WTC11 (cell line): ENCODE results near the gene TMC5. TPM values are rescaled to one million over a fixed set of nuclear protein-coding genes. Genes with fewer than 3 reads are reported as not detected.

Source experiments
- ATAC-seq: fragments of 200-7000 bp; cut with Tn5 transposase; 2 replicates; pipeline ENCODE4 v1.10.0; 2021; ENCODE audit warnings: mild to moderate bottlenecking, moderate library complexity
- CTCF ChIA-PET: fragments of 300-600 bp; sonication (Branson Sonifier 250); formaldehyde crosslinking; loops from one replicate; lab custom pipeline; 2021; ENCODE audit warnings: antibody characterized with exemption; lab: Charles Lee
- POLR2A ChIA-PET: fragments of 350-600 bp; sonication (Branson Sonifier 250); formaldehyde crosslinking; loops from one replicate; lab custom pipeline; 2021; ENCODE audit warnings: antibody characterized with exemption; lab: Charles Lee
- DNase-seq: peaks from one replicate; pipeline ENCODE4 v3.0.0; 2021; ENCODE audit warnings: low spot score
- H3K27ac Mint-ChIP-seq: 2 replicates; pipeline ENCODE4 v1.8.0; 2021; ENCODE audit warnings: mixed read lengths
- H3K27me3 Mint-ChIP-seq: 2 replicates; pipeline ENCODE4 v1.8.0; 2021; ENCODE audit warnings: low read depth, mild to moderate bottlenecking, moderate library complexity, mixed read lengths
- H3K36me3 Mint-ChIP-seq: 2 replicates; pipeline ENCODE4 v1.8.0; 2021; ENCODE audit warnings: mixed read lengths
- H3K4me1 Mint-ChIP-seq: 2 replicates; pipeline ENCODE4 v1.8.0; 2022; ENCODE audit warnings: mixed read lengths
- H3K4me3 Mint-ChIP-seq: 2 replicates; pipeline ENCODE4 v1.8.0; 2021; ENCODE audit warnings: mild to moderate bottlenecking, moderate library complexity, mixed read lengths
- H3K9me3 Mint-ChIP-seq: 2 replicates; pipeline ENCODE4 v1.8.0; 2021; ENCODE audit warnings: mixed read lengths
- CREB1 ChIP-seq: sonication (generic); formaldehyde crosslinking; IDR thresholded peaks from 2 replicates; pipeline ENCODE4 v1.8.0; 2023; ENCODE audit warnings: mild to moderate bottlenecking, missing genetic modification reagents
- ETV6 ChIP-seq: sonication (generic); formaldehyde crosslinking; IDR thresholded peaks from 2 replicates; pipeline ENCODE4 v1.8.1; 2022; ENCODE audit warnings: mild to moderate bottlenecking, missing genetic modification reagents
- GTF2I ChIP-seq: fragments of 250-450 bp; sonication (Bioruptor Pico); conservative IDR thresholded peaks from 2 replicates; pipeline ENCODE4 v1.4.0; 2021; ENCODE audit warnings: mild to moderate bottlenecking
- NR3C1 ChIP-seq: sonication (generic); formaldehyde crosslinking; conservative IDR thresholded peaks from 2 replicates; pipeline ENCODE4 v1.8.1; 2023; ENCODE audit warnings: low read depth, mild to moderate bottlenecking, missing genetic modification reagents
- RORB ChIP-seq: fragments of 250-450 bp; sonication (Bioruptor Pico); IDR thresholded peaks from 2 replicates; pipeline ENCODE4 v1.9.0; 2021; ENCODE audit warnings: mild to moderate bottlenecking
- SP1 ChIP-seq: sonication (generic); formaldehyde crosslinking; conservative IDR thresholded peaks from 2 replicates; pipeline ENCODE4 v1.8.1; 2022; ENCODE audit warnings: missing genetic modification reagents
- ZNF396 ChIP-seq: fragments of 250-450 bp; sonication (Bioruptor Pico); IDR thresholded peaks from 2 replicates; pipeline ENCODE4 v1.8.0; 2021; ENCODE audit warnings: mild to moderate bottlenecking, moderate library complexity, borderline replicate concordance
- total RNA-seq: library from RNA; stranded (reverse); gene quantifications from 3 replicates; pipeline ENCODE4 v1.2.3, GENCODE V29; 2021
- TF ChIP-seq, protein P1 (sequence below): sonication (generic); formaldehyde crosslinking; IDR thresholded peaks from 2 replicates; pipeline ENCODE4 v1.8.0; 2023; ENCODE audit warnings: missing genetic modification reagents, mild to moderate bottlenecking, borderline replicate concordance
- TF ChIP-seq, protein P2 (sequence below): fragments of 250-450 bp; sonication (Bioruptor Pico); IDR thresholded peaks from 2 replicates; pipeline ENCODE4 v1.9.0; 2021; ENCODE audit warnings: mild to moderate bottlenecking, borderline replicate concordance
- TF ChIP-seq, protein P3 (sequence below): sonication (generic); formaldehyde crosslinking; IDR thresholded peaks from 2 replicates; pipeline ENCODE4 v1.8.0; 2022; ENCODE audit warnings: mild to moderate bottlenecking, missing genetic modification reagents
- TF ChIP-seq, protein P4 (sequence below): sonication (generic); formaldehyde crosslinking; IDR thresholded peaks from 2 replicates; pipeline ENCODE4 v1.8.1; 2022; ENCODE audit warnings: missing genetic modification reagents, borderline replicate concordance
- TF ChIP-seq, protein P5 (sequence below): sonication (generic); formaldehyde crosslinking; IDR thresholded peaks from 2 replicates; pipeline ENCODE4 v1.8.1; 2023; ENCODE audit warnings: mild to moderate bottlenecking, missing genetic modification reagents, borderline replicate concordance
- TF ChIP-seq, protein P6 (sequence below): sonication (generic); formaldehyde crosslinking; IDR thresholded peaks from 2 replicates; pipeline ENCODE4 v1.8.0; 2022; ENCODE audit warnings: mild to moderate bottlenecking, missing genetic modification reagents
- TF ChIP-seq, protein P7 (sequence below): sonication (generic); formaldehyde crosslinking; IDR thresholded peaks from 2 replicates; pipeline ENCODE4 v1.8.0; 2022; ENCODE audit warnings: mild to moderate bottlenecking, missing genetic modification reagents

TMC5 gene
- total RNA-seq, 1 experiment from 2014 or later, result 3.1 TPM

DNA sequence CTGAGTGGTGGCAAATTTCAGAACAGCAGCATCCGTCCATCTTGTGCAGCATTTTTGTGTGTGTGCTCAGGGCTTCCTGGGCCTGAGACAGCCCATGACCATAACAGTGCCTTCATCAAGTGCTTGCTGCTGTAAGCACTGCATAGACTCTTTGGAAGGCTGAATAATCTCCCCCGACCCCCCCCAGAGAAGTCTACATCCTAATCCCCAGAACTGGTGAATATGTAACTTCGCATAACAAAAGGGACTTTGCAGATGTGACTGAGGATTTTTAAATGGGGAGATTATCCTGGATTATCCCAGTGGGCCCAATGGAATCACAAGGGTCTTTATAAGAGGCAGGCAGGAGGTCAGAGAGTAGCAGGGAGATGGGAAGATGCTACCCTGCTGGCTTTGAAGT lies 50.6 kb downstream of the TMC5 start:
- CTCF ChIA-PET, result interaction anchor here (1.5 kb wide), 1 partner anchor 21 kb away, joined by 5 read pairs; no protein-coding TSS in a partner anchor
- POLR2A ChIA-PET, result no interaction called here
- H3K4me1 Mint-ChIP-seq, result no peaks in the 10 kb centered on the region
- ATAC-seq (no peak), DNase-seq (no peak)
- peaks cover 18% of the 10 kb centered on the region for H3K36me3 Mint-ChIP-seq
- H3K9me3 Mint-ChIP-seq, result peaks cover 11% of the 10 kb centered on the region
- no peaks in the 10 kb centered on the region for H3K27me3 Mint-ChIP-seq
- no peak overlapping the region for H3K4me3 Mint-ChIP-seq
- TF ChIP-seq CREB1 (CRISPR knock-in tag) (no peak), ZNF396 (CRISPR knock-in tag) (no peak), GTF2I (CRISPR knock-in tag) (peak; percentile 63; the same call in 1 of the 2 replicates), RORB (CRISPR knock-in tag) (no peak)
- TF ChIP-seq, protein P1, sequence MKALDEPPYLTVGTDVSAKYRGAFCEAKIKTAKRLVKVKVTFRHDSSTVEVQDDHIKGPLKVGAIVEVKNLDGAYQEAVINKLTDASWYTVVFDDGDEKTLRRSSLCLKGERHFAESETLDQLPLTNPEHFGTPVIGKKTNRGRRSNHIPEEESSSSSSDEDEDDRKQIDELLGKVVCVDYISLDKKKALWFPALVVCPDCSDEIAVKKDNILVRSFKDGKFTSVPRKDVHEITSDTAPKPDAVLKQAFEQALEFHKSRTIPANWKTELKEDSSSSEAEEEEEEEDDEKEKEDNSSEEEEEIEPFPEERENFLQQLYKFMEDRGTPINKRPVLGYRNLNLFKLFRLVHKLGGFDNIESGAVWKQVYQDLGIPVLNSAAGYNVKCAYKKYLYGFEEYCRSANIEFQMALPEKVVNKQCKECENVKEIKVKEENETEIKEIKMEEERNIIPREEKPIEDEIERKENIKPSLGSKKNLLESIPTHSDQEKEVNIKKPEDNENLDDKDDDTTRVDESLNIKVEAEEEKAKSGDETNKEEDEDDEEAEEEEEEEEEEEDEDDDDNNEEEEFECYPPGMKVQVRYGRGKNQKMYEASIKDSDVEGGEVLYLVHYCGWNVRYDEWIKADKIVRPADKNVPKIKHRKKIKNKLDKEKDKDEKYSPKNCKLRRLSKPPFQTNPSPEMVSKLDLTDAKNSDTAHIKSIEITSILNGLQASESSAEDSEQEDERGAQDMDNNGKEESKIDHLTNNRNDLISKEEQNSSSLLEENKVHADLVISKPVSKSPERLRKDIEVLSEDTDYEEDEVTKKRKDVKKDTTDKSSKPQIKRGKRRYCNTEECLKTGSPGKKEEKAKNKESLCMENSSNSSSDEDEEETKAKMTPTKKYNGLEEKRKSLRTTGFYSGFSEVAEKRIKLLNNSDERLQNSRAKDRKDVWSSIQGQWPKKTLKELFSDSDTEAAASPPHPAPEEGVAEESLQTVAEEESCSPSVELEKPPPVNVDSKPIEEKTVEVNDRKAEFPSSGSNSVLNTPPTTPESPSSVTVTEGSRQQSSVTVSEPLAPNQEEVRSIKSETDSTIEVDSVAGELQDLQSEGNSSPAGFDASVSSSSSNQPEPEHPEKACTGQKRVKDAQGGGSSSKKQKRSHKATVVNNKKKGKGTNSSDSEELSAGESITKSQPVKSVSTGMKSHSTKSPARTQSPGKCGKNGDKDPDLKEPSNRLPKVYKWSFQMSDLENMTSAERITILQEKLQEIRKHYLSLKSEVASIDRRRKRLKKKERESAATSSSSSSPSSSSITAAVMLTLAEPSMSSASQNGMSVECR (CRISPR knock-in tag), result no peak
- TF ChIP-seq, protein P2, sequence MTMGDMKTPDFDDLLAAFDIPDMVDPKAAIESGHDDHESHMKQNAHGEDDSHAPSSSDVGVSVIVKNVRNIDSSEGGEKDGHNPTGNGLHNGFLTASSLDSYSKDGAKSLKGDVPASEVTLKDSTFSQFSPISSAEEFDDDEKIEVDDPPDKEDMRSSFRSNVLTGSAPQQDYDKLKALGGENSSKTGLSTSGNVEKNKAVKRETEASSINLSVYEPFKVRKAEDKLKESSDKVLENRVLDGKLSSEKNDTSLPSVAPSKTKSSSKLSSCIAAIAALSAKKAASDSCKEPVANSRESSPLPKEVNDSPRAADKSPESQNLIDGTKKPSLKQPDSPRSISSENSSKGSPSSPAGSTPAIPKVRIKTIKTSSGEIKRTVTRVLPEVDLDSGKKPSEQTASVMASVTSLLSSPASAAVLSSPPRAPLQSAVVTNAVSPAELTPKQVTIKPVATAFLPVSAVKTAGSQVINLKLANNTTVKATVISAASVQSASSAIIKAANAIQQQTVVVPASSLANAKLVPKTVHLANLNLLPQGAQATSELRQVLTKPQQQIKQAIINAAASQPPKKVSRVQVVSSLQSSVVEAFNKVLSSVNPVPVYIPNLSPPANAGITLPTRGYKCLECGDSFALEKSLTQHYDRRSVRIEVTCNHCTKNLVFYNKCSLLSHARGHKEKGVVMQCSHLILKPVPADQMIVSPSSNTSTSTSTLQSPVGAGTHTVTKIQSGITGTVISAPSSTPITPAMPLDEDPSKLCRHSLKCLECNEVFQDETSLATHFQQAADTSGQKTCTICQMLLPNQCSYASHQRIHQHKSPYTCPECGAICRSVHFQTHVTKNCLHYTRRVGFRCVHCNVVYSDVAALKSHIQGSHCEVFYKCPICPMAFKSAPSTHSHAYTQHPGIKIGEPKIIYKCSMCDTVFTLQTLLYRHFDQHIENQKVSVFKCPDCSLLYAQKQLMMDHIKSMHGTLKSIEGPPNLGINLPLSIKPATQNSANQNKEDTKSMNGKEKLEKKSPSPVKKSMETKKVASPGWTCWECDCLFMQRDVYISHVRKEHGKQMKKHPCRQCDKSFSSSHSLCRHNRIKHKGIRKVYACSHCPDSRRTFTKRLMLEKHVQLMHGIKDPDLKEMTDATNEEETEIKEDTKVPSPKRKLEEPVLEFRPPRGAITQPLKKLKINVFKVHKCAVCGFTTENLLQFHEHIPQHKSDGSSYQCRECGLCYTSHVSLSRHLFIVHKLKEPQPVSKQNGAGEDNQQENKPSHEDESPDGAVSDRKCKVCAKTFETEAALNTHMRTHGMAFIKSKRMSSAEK, result no peak
- TF ChIP-seq, protein P3, sequence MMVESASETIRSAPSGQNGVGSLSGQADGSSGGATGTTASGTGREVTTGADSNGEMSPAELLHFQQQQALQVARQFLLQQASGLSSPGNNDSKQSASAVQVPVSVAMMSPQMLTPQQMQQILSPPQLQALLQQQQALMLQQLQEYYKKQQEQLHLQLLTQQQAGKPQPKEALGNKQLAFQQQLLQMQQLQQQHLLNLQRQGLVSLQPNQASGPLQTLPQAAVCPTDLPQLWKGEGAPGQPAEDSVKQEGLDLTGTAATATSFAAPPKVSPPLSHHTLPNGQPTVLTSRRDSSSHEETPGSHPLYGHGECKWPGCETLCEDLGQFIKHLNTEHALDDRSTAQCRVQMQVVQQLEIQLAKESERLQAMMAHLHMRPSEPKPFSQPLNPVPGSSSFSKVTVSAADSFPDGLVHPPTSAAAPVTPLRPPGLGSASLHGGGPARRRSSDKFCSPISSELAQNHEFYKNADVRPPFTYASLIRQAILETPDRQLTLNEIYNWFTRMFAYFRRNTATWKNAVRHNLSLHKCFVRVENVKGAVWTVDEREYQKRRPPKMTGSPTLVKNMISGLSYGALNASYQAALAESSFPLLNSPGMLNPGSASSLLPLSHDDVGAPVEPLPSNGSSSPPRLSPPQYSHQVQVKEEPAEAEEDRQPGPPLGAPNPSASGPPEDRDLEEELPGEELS (CRISPR knock-in tag), result no peak
- H3K27ac Mint-ChIP-seq, result no peak overlapping the region

DNA sequence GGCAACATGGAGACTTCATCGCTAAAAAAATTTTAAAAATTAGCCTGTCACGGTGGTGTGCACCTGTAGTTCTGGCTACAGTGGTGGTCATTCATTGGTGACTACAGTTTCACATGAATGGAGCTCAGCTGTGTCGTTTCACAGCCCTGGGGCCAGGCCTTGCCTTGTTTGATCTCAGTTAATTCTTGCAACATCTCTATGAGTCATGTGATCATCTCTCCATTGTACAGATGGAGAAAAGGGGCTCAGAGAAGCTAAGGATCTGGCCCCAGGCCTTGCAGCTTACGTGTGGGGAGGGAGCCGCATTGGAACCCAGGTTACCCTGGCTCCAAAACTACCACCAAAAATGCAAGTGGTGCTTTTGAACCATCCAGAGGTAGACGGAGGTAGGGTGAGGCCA lies 54.8 kb downstream of the TMC5 start:
- H3K27me3 Mint-ChIP-seq, result no peaks in the 10 kb centered on the region
- H3K4me1 Mint-ChIP-seq, result no peaks in the 10 kb centered on the region; the same call in 1 of the 2 replicates
- ChIA-PET POLR2A (no interaction called here), CTCF (interaction anchor here (1.5 kb wide), 1 partner anchor 30 kb away, joined by 5 read pairs; no protein-coding TSS in a partner anchor)
- H3K36me3 Mint-ChIP-seq, result peaks cover 18% of the 10 kb centered on the region
- no peak for DNase-seq
- no peak for ATAC-seq
- no peak overlapping the region for H3K4me3 Mint-ChIP-seq
- peaks cover 15% of the 10 kb centered on the region for H3K9me3 Mint-ChIP-seq
- no peak overlapping the region for H3K27ac Mint-ChIP-seq
- no peak for TF ChIP-seq NR3C1 (CRISPR knock-in tag)
- TF ChIP-seq, protein P4, sequence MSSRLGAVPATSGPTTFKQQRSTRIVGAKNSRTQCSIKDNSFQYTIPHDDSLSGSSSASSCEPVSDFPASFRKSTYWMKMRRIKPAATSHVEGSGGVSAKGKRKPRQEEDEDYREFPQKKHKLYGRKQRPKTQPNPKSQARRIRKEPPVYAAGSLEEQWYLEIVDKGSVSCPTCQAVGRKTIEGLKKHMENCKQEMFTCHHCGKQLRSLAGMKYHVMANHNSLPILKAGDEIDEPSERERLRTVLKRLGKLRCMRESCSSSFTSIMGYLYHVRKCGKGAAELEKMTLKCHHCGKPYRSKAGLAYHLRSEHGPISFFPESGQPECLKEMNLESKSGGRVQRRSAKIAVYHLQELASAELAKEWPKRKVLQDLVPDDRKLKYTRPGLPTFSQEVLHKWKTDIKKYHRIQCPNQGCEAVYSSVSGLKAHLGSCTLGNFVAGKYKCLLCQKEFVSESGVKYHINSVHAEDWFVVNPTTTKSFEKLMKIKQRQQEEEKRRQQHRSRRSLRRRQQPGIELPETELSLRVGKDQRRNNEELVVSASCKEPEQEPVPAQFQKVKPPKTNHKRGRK (CRISPR knock-in tag), result no peak
- TF ChIP-seq, protein P5, sequence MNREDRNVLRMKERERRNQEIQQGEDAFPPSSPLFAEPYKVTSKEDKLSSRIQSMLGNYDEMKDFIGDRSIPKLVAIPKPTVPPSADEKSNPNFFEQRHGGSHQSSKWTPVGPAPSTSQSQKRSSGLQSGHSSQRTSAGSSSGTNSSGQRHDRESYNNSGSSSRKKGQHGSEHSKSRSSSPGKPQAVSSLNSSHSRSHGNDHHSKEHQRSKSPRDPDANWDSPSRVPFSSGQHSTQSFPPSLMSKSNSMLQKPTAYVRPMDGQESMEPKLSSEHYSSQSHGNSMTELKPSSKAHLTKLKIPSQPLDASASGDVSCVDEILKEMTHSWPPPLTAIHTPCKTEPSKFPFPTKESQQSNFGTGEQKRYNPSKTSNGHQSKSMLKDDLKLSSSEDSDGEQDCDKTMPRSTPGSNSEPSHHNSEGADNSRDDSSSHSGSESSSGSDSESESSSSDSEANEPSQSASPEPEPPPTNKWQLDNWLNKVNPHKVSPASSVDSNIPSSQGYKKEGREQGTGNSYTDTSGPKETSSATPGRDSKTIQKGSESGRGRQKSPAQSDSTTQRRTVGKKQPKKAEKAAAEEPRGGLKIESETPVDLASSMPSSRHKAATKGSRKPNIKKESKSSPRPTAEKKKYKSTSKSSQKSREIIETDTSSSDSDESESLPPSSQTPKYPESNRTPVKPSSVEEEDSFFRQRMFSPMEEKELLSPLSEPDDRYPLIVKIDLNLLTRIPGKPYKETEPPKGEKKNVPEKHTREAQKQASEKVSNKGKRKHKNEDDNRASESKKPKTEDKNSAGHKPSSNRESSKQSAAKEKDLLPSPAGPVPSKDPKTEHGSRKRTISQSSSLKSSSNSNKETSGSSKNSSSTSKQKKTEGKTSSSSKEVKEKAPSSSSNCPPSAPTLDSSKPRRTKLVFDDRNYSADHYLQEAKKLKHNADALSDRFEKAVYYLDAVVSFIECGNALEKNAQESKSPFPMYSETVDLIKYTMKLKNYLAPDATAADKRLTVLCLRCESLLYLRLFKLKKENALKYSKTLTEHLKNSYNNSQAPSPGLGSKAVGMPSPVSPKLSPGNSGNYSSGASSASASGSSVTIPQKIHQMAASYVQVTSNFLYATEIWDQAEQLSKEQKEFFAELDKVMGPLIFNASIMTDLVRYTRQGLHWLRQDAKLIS (CRISPR knock-in tag), result no peak
- no peak for TF ChIP-seq ETV6 (CRISPR knock-in tag)
- no peak for TF ChIP-seq SP1
- TF ChIP-seq, protein P6, sequence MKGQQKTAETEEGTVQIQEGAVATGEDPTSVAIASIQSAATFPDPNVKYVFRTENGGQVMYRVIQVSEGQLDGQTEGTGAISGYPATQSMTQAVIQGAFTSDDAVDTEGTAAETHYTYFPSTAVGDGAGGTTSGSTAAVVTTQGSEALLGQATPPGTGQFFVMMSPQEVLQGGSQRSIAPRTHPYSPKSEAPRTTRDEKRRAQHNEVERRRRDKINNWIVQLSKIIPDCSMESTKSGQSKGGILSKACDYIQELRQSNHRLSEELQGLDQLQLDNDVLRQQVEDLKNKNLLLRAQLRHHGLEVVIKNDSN (CRISPR knock-in tag), result no peak
- TF ChIP-seq, protein P7, sequence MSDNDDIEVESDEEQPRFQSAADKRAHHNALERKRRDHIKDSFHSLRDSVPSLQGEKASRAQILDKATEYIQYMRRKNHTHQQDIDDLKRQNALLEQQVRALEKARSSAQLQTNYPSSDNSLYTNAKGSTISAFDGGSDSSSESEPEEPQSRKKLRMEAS (CRISPR knock-in tag), result no peak
